CD4-positive, alpha-beta T cell treated with Interleukin-15 for 4 hours (primary cell): ENCODE data around the gene CDC20B.
A peak's percentile ranks its signal among the peaks of the same experiment; 100 is the strongest.

ENCODE experiments used
- DNase-seq: peaks from one replicate; pipeline ENCODE4 v3.0.0-alpha.2; 2020; ENCODE audit warnings: low spot score

The CDC20B gene

DNA sequence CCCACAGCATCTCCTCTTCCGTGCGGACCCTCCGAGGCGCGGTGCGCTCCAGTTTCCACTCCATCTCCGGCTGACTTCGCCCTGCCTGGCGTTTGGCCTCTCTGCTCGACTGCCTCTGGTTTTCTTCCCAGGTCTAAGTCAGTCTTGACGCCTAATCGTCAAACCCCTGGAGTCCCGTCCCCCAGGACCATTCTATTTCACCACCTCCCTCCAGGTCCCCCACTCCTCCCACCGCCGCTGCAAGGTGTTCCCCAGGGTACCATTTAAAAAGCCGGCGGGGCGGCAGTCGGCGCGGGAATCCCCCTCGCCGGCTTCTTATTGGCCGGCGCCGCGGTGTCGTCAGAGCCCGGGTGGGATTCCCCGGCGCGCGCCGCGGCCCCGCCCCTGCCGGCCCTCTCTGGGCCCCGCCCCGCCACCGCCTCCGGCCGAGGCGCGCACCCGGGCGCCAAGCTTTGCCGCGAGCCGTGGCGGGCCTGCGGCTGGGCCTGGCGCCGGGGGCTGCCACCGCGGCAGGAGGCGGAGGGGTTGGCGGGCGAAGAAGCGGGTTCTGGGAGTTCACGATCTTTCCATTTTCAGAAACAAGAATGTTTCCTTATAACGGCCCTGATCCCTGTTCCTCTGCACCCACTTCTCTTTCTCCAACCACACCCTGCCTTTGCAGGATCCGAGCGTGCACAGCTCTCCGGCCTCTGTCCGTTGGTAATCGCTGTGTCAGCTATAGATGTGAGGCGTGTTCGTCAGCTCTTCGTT, at the start of gene CDC20B:
Gene CDC20B (minus strand): TSS at position 241 of the 750 bp plus-strand sequence. CDS start 177 bp downstream, at position 64.
- DNase-seq = peak; percentile 66

- no peak for DNase-seq
Measured at GRCh38 chr5:55222092-55222984, 49.4 kb upstream of the CDC20B start.

DNA sequence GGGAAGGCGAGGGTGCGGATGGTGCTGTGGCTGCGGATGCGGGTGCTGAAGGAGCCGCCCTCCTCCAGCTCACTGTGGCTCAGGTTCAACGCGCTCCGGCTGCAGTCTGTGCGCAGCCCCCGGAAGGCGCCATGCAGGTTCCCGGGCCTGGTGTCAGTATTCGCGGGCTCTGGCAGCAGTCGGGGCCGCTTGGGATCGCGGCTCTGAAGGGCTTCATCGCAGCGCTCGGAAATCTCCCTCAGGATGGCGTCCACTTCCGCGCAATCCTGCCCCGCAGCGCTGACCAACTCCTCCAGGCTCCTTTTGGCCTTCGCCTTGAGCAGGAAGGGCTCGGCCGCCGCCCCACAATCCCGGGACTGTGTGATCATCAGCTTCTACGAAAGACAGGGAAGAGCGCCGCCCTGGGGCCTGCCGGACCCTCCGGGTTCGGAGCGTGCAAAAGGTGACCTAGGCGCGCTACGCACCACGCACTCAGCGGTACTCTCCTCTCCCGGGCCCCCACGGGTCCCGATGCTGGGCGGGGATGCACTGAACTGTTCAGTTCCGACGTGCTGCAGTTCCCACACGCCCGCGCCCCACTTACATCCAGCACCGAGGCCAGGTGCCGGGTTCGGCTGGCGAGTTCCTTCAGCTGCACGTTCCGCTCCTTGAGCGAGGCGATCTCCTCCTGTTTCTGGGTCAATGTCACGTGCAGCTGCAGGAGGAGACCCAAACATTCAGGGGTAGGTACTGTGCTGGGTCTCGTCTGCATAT, 47.6 kb upstream of the CDC20B start:
- no peak for DNase-seq

DNA sequence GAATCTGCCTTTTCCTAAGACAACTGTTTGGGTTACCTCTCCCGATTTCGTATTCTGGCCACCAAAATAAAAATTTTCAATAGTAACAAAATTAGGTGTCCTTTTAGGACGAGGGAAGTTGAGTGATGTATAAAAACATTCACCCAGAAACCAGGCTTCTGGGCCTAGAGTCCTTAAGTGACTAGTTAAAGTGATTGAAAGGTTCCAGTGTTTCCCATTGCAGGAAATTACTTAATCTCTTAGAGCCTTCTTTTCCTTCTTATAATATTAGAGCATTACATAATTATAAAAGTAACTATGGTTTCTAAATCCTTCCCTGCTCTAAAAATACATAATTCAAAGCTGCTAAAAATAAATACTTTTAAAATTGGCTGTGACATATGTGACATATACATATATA, 46.8 kb upstream of the CDC20B start:
- DNase-seq = no peak

- DNase-seq = no peak
Measured at GRCh38 chr5:55218967-55219366, 46.0 kb upstream of the CDC20B start.

- no peak for DNase-seq
Measured at GRCh38 chr5:55211184-55211874, 38.4 kb upstream of the CDC20B start.

- DNase-seq = no peak
Measured at GRCh38 chr5:55205001-55205400, 32.0 kb upstream of the CDC20B start.

DNA sequence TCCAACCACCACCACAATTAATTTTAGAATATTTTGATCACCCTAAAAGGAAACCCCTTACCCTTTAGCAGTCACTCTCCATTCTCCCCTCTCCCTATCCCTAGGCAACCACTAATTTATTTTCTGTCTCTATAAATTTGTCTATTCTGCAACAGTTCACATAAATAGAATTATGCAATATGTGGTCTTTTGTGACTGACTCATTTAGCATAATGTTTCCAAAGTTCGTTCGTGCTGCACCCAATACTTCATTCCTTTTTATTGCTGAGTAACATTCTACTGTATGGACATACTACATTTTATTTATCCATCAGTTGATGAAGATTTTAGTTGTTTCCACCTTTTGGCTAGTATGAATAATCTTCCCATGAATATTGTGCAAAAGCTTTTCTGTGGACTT, 18.2 kb upstream of the CDC20B start:
- DNase-seq = no peak

DNA sequence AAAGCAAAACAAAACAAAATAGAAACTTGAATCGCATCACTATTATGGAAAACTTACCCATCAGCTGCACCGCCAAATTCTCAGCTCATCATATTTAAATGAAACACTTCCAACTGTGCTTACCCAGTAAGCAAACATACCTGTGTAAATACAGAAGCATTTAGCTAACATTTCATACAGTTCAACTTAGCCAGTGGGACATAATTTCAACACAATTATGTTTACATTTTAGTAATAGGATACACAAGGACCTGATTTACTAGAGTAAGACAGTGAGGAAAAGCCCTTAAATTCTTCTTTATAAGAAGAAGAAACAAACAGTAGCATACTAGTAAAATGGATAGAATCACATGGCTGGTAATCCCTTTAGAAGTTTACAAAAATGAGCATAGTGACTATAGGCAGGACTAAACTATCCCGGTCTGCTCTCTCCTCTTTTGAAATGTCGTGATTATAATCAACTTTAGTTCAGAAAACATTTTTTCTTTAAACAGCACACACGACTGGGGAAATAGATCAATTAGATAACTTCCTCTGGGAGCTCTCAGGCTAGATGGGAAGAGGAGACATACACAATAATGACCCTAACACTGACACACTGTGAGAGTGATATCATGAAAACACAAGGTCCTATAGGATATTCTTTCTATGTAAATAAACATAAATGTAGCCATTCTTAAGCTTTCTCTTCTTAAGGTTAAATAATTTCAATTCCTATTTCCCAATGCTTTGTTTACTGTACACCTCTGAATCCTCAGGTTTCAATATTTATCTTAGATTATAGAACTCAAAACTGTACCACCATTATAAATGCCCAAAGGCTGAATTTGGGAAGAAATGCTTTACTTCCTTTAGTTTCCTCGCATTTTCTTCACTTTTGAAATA, 15.9 kb upstream of the CDC20B start:
- no peak for DNase-seq

- no peak for DNase-seq
Measured at GRCh38 chr5:55187370-55187769, 14.4 kb upstream of the CDC20B start.

GRCh38 chr5:55180016-55180415, 7.0 kb upstream of the CDC20B start:
- DNase-seq = no peak

DNA sequence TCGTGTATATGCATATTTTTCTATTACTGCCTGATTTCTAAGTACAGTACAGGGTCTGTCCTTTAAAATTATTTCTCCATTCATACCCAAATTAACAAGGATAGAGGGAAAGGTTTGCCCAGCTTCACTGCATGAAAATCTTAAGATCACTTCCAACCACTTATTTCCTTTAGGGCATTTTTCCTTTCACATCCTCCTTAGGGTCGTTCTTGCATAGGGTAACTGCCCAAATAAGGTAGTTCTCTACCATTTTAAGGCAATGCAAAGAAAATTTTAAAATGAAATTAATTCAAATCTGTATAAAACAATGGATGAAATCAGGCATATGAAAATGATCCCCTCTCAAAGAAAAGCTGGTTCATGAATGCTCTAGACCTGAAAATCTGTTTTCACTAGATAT, 4.1 kb upstream of the CDC20B start:
- DNase-seq = no peak

- DNase-seq = no peak
Measured at GRCh38 chr5:55176176-55176818, 3.3 kb upstream of the CDC20B start.

DNA sequence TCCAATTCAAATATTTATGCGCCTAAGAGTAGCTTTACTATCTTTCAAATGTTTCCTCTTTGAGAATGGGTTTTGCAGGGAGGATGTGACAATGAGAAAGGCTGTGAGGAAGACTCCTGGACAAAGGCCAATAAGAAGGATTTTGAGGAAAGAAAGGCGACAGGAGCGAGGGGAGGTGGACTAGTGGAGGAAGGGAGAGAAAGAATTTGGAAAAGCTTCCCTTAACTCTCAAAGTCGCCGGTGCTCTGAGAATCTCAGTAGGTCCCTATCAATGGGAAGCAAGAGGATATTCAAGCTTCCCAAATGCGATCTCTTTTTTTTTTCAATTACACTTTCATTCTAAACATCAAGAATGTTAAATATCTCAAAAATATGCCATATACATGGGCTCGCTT, 2.8 kb upstream of the CDC20B start:
- DNase-seq = no peak

DNA sequence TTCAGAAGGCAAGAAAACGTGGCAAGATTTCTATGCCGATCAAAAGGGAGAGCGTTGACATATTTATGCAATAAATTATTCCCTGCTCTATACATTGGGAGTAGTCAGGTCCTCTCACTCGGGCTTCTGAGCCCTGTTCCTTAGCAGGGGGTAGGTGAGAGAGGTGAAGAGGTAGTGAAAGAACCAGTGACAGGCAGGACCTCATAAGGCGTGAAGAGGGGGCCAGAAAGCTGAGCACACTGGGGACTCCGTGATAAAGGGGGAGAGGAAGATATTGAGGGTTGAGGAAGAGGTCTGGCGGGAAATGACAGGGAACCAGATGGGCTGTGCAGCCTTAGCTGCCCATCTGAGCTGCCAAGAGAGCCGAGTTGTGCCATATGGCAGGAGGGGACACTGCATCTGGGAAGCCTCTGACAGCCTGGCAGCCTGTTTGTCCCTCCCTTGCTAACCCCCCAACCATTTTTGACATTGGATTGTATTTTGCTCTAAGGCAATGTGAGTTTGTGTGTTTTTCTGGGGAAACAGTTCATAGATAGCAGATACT, 782 bp upstream of the CDC20B start:
- DNase-seq = no peak

- peak; percentile 83 for DNase-seq
Measured at GRCh38 chr5:55172051-55172899, 702 bp downstream of the CDC20B start.

DNA sequence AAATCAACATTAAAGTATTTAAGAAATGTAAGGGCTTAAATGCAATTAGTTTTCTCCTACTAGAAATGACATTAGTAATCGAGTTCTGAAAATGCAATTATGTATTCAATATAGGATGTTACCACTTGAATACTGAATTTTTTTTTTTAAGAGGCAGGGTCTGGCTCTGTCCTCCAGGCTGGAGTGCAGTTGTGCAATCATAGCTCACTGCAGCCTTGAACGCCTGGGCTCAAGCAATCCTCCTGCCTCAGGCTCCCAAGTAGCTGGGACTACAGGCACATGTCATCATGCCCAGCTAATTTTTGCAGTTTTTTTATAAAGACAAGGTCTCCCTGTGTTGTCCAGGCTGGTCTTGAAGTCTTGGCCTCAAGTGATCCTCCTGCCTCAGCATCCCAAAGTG, 1.5 kb downstream of the CDC20B start:
- DNase-seq = no peak

DNA sequence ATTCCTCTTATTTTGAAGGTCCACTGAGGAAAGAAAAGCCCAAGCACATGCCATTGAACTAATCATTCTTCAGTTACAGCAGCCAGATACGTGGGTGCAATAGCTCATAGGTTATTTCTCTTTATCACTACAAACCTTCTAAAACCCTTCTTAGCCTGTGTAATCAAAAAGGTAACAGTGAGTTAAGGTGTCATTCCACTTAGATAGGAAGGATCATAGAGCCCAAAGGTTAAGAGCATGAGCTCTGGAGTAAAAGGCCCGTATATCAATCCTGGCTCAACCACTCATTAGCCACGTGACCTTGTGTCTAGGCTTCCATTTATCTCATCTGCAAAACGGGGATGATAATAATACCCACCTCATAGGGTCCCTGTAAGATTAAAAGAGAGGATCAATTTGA, 10.3 kb downstream of the CDC20B start:
- no peak for DNase-seq
